Neural cell (in vitro differentiated cells): ENCODE results near the gene SCN4B. TPM values are rescaled to one million over a fixed set of nuclear protein-coding genes. Genes with fewer than 3 reads are reported as not detected.

ENCODE experiments used
- H2AFZ ChIP-seq: fragments of 200-600, 300-800 bp; sonication (generic), shearing (Covaris generic); 2 replicates; pipeline ENCODE4 v1.6.0; 2014; ENCODE audit warnings: low read depth, mild to moderate bottlenecking, antibody characterized with exemption, low read length, moderate library complexity
- H3F3A ChIP-seq: fragments of 200-600 bp; shearing (Covaris generic); 2 replicates; pipeline ENCODE4 v1.6.1; 2016; ENCODE audit warnings: mild to moderate bottlenecking, moderate library complexity, mixed read lengths, antibody characterized with exemption, low read length; ENCODE audit not compliant: insufficient read depth, poor library complexity, severe bottlenecking
- H3K27ac ChIP-seq: fragments of 200-600, 300-800 bp; sonication (generic), shearing (Covaris generic); 2 replicates; pipeline ENCODE4 v1.5.1; 2014; ENCODE audit warnings: mild to moderate bottlenecking, low read length, moderate library complexity
- H3K27me3 ChIP-seq: fragments of 300-800, 200-600 bp; sonication (generic), shearing (Covaris generic); 2 replicates; pipeline ENCODE4 v1.6.0; 2014; ENCODE audit warnings: mild to moderate bottlenecking, low read depth, low read length, moderate library complexity; ENCODE audit not compliant: insufficient read depth
- H3K36me3 ChIP-seq: fragments of 300-800, 200-600 bp; sonication (generic), shearing (Covaris generic); 2 replicates; pipeline ENCODE4 v1.5.1; 2014; ENCODE audit warnings: mild to moderate bottlenecking, antibody characterized with exemption, low read length, moderate library complexity; ENCODE audit not compliant: insufficient read depth
- H3K4me2 ChIP-seq: fragments of 300-800, 200-600 bp; sonication (generic), shearing (Covaris generic); 2 replicates; pipeline ENCODE4 v1.6.0; 2014; ENCODE audit warnings: mild to moderate bottlenecking, low read length
- H3K4me3 ChIP-seq: fragments of 300-800, 200-600 bp; sonication (generic), shearing (Covaris generic); 2 replicates; pipeline ENCODE4 v1.5.1; 2014; ENCODE audit warnings: mild to moderate bottlenecking, low read length, moderate library complexity
- H3K79me2 ChIP-seq: fragments of 200-600 bp; shearing (Covaris generic); replicated peaks from 2 replicates; pipeline ENCODE4 v1.6.0; 2014; ENCODE audit warnings: mild to moderate bottlenecking, low read length, moderate library complexity; ENCODE audit not compliant: insufficient read depth
- H3K9ac ChIP-seq: fragments of 300-800, 200-600 bp; sonication (generic), shearing (Covaris generic); 2 replicates; pipeline ENCODE4 v1.6.1; 2016; ENCODE audit warnings: mild to moderate bottlenecking, low read length, mixed read lengths
- H3K9me2 ChIP-seq: fragments of 200-600 bp; shearing (Covaris generic); 2 replicates; pipeline ENCODE4 v1.6.1; 2016; ENCODE audit warnings: mild to moderate bottlenecking, low read length, mixed read lengths; ENCODE audit not compliant: insufficient read depth
- H3K9me3 ChIP-seq: fragments of 200-600, 300-800 bp; sonication (generic), shearing (Covaris generic); 2 replicates; pipeline ENCODE4 v1.6.1; 2016; ENCODE audit warnings: mild to moderate bottlenecking, mixed run types, low read length, moderate library complexity, mixed read lengths
- H4K20me1 ChIP-seq: fragments of 200-600 bp; shearing (Covaris generic); 2 replicates; pipeline ENCODE4 v1.6.1; 2016; ENCODE audit warnings: mild to moderate bottlenecking, mixed run types; ENCODE audit not compliant: insufficient read depth
- EP300 ChIP-seq: fragments of 450-650 bp; conservative IDR thresholded peaks from 2 replicates; pipeline ENCODE4 v1.6.1; 2014; ENCODE audit warnings: antibody characterized with exemption, mild to moderate bottlenecking, moderate library complexity; ENCODE audit not compliant: poor library complexity, severe bottlenecking
- EZH2 ChIP-seq: fragments of 200-600, 300-800 bp; shearing (Covaris generic), sonication (generic); IDR thresholded peaks from 2 replicates; pipeline ENCODE4 v1.6.1; 2014; ENCODE audit warnings: antibody characterized with exemption, low read length, borderline replicate concordance, mild to moderate bottlenecking; ENCODE audit not compliant: insufficient read depth, poor library complexity, severe bottlenecking
- MXI1 ChIP-seq: fragments of 450-650 bp; conservative IDR thresholded peaks from 2 replicates; pipeline ENCODE4 v1.6.1; 2014; ENCODE audit warnings: antibody characterized with exemption, mild to moderate bottlenecking; ENCODE audit not compliant: poor library complexity, severe bottlenecking
- POLR2AphosphoS5 ChIP-seq: IDR thresholded peaks from 2 replicates; pipeline ENCODE4 v1.6.1; 2012
- RAD21 ChIP-seq: fragments of 450-650 bp; conservative IDR thresholded peaks from 2 replicates; pipeline ENCODE4 v1.6.1; 2014; ENCODE audit warnings: antibody characterized with exemption, mild to moderate bottlenecking, moderate library complexity
- REST ChIP-seq: IDR thresholded peaks from 2 replicates; pipeline ENCODE4 v1.6.1; 2012; ENCODE audit warnings: borderline replicate concordance
- SMC3 ChIP-seq: fragments of 450-650 bp; conservative IDR thresholded peaks from 2 replicates; pipeline ENCODE4 v1.6.1; 2014; ENCODE audit warnings: antibody characterized with exemption, mild to moderate bottlenecking, moderate library complexity; ENCODE audit not compliant: poor library complexity
- TAF1 ChIP-seq: IDR thresholded peaks from 2 replicates; pipeline ENCODE4 v1.6.1; 2012; ENCODE audit warnings: low read depth
- polyA plus RNA-seq: library from polyadenylated mRNA; depleted of rRNA; stranded (reverse); fragments of >200 nt; gene quantifications from 2 replicates; pipeline ENCODE4 v1.2.3, GENCODE V29; 2014
- TF ChIP-seq, protein P1 (sequence below): fragments of 450-650 bp; IDR thresholded peaks from 2 replicates; pipeline ENCODE4 v1.5.1; 2014; ENCODE audit warnings: antibody characterized with exemption, mild to moderate bottlenecking, moderate library complexity; ENCODE audit not compliant: poor library complexity, severe bottlenecking

Gene SCN4B
- polyA plus RNA-seq, 1 donor from 2014 or later, result 0.61 TPM

DNA sequence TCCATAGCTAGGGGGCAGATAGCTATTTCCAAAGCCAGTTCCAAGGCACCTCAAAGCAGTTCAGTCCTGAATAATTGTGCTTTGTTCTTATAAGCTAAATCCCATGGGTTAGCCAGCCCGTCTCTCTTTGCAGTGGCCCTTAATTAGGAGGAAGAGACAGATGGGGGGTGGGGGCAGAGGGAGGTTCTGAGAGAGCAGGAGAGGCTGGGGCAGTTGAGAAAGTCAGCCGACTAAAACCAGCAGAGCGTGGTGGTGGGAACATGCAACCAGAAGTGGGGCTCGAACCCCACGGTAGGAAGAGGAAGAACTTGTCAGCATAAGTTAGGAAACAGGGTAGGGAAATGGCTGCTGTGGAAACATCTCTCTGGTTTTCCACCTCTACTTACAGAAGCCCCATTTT lies 10.9 kb upstream of the SCN4B start:
- Histone ChIP-seq H3K79me2 (no peaks in the 10 kb centered on the region), H3F3A (no peaks in the 10 kb centered on the region), H4K20me1 (no peaks in the 10 kb centered on the region), H3K4me3 (no peak overlapping the region), H3K27me3 (peaks cover 6% of the 10 kb centered on the region), H3K9me3 (no peaks in the 10 kb centered on the region), H2AFZ (no peak overlapping the region), H3K27ac (no peak overlapping the region), H3K9me2 (no peaks in the 10 kb centered on the region), H3K9ac (no peak overlapping the region), H3K36me3 (no peaks in the 10 kb centered on the region), H3K4me2 (no peak overlapping the region)
- TF ChIP-seq POLR2AphosphoS5, result no peak
- no peak for TF ChIP-seq EZH2
- TF ChIP-seq, protein P1, sequence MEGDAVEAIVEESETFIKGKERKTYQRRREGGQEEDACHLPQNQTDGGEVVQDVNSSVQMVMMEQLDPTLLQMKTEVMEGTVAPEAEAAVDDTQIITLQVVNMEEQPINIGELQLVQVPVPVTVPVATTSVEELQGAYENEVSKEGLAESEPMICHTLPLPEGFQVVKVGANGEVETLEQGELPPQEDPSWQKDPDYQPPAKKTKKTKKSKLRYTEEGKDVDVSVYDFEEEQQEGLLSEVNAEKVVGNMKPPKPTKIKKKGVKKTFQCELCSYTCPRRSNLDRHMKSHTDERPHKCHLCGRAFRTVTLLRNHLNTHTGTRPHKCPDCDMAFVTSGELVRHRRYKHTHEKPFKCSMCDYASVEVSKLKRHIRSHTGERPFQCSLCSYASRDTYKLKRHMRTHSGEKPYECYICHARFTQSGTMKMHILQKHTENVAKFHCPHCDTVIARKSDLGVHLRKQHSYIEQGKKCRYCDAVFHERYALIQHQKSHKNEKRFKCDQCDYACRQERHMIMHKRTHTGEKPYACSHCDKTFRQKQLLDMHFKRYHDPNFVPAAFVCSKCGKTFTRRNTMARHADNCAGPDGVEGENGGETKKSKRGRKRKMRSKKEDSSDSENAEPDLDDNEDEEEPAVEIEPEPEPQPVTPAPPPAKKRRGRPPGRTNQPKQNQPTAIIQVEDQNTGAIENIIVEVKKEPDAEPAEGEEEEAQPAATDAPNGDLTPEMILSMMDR, result no peak
- TF ChIP-seq RAD21, result no peak
- TF ChIP-seq MXI1, result no peak
- TF ChIP-seq EP300, result no peak
- TF ChIP-seq TAF1, result no peak
- TF ChIP-seq REST, result no peak
- no peak for TF ChIP-seq SMC3

GRCh38 chr11:118162846-118163245 lies 10.2 kb upstream of the SCN4B start:
- Histone ChIP-seq H3K9me3 (no peaks in the 10 kb centered on the region), H4K20me1 (no peaks in the 10 kb centered on the region), H2AFZ (no peak overlapping the region), H3K27ac (no peak overlapping the region), H3K9ac (no peak overlapping the region), H3K79me2 (no peaks in the 10 kb centered on the region), H3K27me3 (peaks cover 12% of the 10 kb centered on the region), H3K4me2 (no peak overlapping the region), H3K4me3 (no peak overlapping the region), H3F3A (no peaks in the 10 kb centered on the region), H3K9me2 (no peaks in the 10 kb centered on the region), H3K36me3 (no peaks in the 10 kb centered on the region)
- no peak for TF ChIP-seq RAD21

- Histone ChIP-seq H4K20me1 (no peaks in the 10 kb centered on the region), H3K9me2 (no peaks in the 10 kb centered on the region), H3K9me3 (no peaks in the 10 kb centered on the region), H3K79me2 (no peaks in the 10 kb centered on the region), H3K27ac (no peak overlapping the region), H3K27me3 (peaks cover 23% of the 10 kb centered on the region), H3K9ac (no peak overlapping the region), H2AFZ (no peak overlapping the region), H3F3A (no peaks in the 10 kb centered on the region), H3K4me3 (no peak overlapping the region), H3K4me2 (no peak overlapping the region), H3K36me3 (no peaks in the 10 kb centered on the region)
- TF ChIP-seq TAF1 (no peak), EP300 (no peak), RAD21 (no peak), REST (no peak), EZH2 (no peak), POLR2AphosphoS5 (no peak), SMC3 (no peak), MXI1 (no peak)
- TF ChIP-seq, protein P1, result no peak
These were observed 9.2 kb upstream of the SCN4B start for GRCh38 chr11:118161786-118162185.
